NCI-H446 treated with DMSO at 0.1 percent for 48 hours (cell line): ENCODE results near the gene CABP4.
A peak's percentile ranks its signal among the peaks of the same experiment; 100 is the strongest.

Experiments
- DNase-seq: peaks from one replicate; lab custom pipeline; 2025; lab: John Stamatoyannopoulos, UW

Gene CABP4

DNA sequence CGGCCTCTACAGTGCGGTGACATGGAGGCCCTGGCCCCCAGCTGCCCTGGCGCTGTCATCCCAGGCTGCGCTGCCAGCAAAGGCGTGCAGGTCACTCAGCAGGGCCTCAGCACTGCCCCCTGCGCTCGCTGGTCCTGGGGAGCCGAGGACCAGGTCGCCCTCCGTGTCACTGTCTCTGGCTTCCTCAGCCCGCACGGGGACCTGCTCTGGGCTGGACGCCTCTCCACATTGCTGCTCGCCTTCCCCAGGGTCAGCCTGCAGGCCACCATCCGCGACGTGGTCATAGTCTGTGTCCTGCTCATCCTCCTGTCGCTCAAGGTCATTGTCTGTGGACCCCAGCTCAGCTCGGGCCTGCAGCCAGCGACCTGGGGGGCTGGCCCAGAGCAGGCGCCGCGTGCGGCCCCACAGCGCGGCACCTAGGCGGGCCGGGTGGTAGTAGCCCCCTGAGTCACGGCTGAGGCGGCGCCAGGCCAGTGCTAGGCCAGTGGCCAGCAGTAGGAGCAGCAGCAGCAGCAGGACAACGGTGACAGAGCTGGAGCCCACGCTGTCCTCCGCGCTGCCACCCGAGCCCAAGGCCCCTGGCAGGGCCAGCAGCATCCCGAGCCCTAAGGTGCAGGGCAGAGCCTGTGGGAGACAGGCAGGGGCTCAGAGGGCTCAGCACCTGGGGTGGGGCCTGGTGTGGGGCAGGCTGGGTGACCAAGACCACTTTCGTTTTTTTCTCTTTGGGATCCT is 19.3 kb upstream of the CABP4 start:
- no peak for DNase-seq

DNA sequence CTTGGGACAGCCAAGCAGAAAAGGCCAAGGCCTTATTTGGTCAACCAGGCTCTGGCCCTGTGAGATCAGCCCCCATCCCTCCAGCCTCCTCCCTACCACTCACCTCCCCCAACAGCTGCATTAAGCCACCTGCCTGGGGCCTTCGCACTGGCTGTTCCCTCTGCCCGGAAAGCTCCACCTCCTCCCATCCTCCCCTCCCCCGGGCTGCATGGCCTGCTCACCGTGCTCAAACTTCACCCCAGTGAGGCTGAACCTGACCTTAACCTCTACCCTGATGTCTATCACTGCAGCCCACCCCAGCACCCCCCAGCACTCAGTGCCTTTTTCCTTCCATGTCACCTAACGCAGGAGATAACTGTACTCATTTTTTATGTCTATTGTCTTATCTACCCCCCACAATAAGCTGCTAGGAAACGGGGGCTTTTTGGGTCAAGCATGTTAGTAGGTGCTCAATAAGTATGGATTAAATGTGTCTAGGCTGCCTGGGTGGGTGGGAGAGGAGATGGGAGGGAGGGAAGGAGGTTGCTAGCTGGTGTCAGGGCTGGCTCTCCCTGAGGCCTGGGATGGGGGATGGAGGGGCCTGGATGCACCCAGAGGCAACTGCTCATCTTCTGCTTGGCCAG is 18.6 kb upstream of the CABP4 start:
- no peak for DNase-seq

DNA sequence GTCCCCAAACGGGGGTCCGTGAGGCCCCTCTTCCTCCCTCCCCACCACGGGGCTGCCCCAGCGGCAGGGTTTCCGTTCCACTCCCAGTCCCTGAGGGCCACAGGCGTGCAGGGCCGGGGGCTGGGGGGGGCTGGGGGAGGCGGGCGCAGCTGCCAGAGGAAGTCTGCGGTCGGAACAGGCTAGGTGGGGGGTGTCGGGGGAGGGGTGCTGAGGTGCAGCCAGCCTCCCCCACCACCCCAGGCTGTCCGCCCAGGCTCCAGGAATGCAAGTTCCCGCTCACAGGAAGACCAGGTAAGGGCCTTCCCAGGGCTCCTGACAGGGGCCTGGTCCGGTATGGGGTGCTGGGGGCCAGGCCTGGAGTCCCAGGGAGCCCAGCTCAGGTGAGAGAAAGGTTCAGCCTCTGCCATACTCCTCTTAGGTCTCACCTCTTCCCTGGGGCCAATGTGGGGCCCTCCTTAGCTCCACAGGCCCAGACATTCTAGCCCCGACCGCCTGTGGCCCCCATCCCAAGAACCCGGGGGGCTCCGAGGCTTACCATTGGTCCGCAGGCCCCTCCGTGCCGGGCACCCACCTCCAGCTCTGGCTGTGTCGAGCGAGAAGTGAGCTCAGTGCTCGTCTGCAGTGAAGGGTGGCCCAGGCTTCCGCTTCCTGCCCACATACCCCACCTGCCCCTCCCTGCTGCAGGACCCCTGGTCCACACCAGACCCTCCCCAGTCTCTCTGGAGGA is 17.9 kb upstream of the CABP4 start, which contains the start of gene PTPRCAP:
Gene PTPRCAP, minus strand, starts transcription at position 601 of the 727 bp plus-strand sequence. Its CDS starts 63 bp downstream, at position 538.
- no peak for DNase-seq

DNA sequence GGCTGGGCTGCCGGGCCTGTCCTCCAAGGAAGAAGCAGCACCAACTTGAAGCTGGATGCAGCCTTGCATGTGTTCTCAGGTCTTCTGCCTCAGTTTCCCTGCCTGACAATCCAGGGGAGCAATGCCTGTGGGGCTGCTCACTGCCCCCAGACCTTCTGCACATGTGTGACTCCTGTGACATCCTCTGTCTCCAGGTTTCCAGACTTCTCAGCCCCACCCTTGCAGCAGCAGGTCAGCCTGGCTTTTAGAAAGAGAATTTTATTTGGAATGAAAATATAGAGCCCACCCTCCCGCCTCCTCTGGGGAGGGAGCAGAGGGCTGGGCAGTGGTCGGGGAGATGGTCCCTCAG is 17.4 kb upstream of the CABP4 start:
- DNase-seq, result no peak

DNA sequence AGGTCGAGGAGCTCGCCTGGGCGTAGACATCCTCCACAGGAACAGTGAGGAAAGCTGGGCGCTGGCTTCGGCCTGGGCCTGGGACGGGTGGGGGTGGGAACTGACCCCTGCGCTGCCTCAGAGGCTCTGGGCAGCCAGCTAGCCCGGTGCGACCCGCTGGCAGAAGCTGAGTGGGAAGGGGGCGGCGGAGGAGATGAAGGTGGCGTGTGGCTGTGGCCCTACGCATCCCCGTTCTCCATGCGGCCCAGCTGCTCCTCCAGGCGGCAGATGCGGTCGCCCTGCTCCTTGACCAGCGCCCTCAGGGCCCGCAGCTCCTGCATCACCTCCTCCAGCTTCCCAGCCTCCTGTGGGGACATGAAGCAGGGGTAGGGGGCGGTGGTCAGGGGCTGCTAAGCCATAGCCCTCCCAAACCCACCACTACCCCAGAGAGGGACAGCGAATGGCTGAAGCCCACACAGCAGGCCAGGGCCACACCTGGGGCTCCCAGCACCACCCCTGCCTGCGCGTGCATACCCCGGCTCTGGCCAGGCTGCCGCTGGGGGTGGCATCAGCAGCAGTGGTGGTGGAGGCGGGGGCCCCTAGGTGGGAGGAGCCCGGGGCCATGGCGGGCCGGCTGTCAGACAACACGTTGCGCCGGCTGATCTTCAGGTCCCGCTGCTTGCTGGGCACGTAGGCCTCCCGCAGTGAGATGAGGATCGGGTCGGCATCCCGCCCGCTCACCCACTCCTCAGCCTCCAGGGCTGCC is 16.8 kb upstream of the CABP4 start:
- no peak for DNase-seq

DNA sequence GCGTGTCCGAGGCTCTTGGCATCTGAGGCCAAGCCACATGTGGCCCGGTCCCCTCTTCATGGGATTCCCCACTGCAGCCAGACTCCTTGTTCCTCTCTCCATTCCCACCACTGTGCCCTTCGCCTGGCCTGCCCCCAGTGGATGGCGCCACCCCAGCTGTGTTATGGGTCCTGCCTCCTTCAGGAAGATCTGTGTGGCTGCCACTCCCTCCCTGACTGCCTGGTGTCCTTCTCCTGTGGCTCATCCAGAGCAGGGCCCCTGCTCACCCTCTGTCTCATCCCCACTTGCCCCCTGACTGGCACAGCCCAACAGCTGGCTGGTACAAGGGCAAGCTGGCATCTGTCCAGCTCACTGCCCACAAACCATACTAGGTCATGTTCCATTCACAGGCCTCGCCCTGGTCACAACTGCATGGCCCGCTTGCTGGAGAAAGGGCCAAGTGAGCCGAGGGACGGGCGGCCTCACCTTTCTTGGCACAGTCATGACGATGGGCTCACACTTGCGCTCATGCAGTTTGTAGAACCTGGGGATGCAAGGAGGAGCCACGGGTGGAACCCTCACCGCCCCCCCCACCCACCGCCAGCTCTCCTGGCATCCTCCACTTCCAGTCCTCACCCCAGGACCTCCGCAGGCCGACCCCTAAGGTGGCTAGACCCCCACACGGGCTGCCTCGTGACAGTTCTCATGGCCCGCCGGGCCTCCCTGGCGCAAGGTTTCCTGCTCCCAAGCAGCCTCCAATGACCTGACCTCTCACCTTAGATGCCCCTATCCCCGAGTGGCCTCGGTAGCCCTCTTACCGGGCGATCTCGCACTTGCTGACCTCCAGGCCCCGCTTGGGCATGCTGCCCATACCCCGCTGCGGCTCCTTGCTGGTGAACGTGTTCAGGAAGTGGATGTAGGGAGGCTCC is 15.6 kb upstream of the CABP4 start:
- no peak for DNase-seq

DNA sequence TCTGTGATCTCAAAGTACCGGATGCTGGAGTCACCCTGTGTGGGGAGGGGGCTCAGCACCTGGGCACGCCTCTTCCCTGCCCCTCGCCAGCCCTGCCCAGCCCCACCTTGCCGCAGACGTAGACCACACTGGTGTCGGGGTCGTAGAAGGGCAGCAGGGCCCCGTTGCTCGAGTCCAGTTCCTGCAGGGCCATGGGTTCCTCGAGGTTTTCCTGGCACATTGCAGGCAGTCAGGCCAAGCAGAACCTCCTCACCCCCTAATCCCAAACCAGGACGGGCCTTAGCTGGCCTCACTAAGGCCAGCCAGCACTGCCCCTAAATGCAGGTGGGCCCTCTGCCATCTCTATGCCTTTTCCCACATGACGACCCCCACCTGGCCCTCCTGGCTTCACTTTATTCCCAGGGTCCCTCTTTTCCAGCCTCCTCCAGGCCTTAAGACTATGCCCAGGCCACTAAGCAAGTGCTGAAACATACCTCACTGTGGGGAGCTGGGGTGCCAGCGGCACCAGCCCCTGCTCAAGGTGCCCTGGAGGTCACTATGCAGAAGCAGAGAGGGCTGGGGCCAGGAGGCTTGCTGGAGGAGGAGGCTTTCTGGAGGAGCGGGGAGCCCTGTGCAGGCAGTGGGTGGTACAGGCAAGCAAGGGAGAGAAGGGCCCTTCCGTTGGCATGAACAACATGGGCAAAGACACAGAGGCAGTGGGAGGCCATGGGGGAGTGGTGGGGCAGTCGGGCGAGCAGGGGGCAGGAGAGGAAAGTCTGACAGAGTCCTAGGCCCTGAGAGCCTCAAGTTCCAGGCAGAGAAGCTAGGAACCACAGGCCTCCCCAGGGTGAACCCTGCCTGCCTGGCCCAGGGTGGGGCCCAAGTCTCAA is 14.7 kb upstream of the CABP4 start:
- DNase-seq, result no peak

DNA sequence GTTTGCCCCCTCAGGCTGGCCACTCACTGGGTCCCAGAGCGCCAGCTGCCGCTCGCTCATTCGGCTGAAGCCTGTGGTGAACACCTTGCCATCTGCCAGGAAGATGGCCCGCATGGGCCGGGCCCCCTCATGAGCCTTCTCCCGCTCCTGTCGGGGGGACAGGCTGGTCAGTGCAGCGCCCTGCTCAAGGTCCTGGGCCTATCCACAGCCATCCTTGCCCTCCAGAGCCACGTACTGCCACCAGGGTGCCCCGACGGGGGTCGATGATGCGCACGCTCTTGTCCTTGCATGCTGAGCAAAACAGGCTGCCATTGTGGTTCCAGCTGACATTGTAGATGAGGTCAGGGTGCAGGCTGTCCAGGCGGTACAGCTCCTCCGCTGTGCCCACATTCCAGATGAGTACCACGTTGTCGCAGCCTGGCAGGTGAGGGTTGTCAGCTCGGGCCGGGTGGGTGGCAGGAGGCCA is 14.0 kb upstream of the CABP4 start:
- DNase-seq, result no peak

DNA sequence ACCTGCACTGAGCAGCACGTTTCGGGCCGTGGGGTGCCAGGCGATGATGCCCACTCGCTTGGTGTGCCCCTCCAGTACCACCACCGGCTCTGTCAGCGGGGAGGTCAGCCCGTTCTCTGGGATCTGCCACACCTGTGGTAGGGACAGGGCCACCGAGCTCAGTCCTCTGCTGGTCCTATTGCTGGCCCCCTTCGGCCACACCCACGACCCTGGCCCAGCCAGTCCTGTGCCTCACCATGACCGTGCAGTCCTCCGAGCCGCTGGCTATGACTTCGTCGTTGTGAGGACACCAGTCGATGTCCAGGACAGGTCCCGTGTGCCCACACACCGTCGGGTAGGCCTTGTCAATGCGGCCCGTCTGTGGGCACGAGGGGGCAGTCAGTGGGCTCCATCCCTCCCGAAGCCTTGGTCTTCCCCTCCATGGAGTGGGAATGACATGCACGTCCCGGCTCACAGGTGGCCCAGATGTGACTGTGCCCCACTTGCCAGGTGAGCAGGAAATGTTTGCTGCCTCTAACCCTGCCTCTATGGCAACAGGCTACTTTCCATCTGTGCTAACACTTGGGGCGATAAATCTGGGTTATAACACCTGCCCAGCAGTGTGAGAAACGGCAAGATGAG is 13.3 kb upstream of the CABP4 start:
- no peak for DNase-seq

DNA sequence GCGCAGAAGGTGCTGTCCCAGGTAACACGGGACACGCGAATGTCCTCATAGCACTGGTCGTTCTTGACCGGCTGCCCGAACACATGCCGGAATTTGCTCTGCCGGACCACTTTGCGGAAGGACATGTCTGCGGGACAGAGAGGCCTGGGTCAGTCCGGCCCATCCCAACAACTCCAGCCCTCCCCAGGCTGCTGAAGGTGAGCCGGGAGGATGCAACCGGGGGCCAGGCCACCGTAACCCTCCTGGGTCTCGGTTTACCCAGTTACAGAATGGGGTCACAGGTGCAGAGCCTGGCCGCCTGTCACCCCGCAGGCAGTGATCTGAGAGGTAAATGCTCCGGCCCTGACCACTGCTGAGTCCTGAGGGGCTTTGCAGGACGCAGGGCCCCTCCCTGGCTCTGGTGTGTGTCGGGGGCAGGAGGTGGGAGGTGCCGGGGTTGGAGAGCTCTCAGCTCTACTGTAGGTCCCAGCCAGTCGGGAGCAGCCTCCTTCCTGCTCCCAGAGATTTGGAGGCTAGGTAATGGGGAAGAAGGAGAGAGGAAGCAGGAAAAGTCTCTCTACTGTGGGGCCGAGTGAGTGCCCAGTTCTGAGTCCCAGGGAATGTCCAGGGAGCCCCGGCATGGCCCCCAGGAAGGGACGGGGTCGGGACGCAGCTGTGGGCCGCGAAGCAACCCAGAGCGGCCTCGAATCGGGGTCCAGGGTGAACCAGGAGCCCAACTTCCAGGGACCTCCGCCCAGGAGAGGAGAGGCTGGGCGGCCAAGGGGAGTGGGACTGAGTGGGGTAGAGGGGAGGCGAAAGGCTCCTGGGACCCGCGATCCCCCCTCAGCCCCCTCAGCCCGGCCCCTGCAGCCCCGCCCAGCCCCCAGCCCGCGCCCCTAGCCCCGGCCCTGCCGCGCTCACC is 12.4 kb upstream of the CABP4 start:
- no peak for DNase-seq

DNA sequence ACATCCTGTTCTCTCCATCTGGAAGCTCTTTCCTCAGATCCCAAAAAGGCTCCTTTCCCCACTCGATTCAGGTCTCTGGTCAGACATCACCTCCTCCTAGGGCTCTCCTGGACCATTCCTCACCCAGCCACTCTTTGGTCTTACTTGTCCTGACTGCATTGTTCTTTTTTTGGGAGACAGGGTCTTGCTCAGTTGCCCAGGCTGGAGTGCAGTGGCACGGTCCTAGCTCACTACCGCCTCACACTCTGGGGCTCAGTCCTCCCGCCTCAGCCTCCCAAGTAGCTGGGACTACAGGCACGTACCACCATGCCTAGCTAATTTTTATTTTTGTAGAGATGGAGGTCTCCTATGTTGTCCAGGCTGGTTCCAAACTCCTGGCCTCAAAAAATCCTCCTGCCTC is 9.6 kb upstream of the CABP4 start:
- DNase-seq, result no peak

DNA sequence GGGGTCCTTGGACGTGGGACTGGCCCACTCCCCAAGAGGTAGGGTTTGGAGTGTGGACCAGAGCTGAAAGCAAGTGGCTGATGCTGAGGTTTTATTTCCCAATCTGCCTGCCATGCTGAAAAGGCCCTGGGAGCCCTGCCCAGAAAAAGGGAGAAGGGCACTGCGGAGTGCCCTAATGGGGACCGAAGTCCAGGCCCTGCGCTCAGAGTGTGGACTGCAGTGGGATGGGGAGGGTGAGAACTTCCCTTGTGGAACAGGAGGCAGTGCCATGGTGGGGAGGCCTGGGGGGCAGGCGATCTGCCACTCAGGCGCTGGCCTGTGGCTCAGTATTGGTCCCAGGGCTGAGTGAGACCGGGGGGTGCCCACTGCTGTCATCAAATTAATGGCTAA is 6.9 kb upstream of the CABP4 start:
- DNase-seq, result no peak

DNA sequence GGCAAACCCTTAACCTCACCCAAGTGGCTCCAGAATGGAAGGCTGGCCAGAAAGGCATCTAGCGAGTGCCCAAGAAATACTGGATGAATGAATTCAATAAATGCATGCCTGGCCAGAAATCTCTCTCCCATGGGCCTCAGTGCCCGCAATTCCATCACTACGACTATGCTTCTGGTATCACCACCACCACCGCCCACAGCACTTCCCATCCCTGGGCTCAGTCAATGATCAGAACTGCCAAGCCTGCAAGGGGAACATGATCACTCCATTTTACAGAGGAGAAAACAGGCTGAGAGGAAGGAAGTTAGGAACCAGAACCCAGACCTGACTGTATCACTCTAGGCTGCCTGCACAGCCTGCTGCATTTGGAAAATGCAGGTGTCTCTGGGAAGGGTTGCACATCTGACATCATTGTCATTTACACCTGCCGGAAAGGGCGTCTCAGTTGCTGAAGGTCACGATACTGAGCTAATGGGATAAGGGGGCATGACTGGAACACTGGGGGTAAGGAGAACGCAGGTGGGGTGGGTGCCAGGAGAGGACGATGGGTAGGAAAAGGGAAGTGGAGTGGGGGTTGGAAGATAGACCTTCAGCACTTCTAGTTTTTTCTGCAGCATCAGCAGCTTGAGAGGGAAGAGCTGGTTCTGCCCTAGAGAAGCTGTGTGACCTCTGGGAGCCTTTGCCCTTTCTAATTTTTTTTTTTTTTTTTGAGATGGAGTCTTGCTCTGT is 5.9 kb upstream of the CABP4 start:
- DNase-seq, result no peak

DNA sequence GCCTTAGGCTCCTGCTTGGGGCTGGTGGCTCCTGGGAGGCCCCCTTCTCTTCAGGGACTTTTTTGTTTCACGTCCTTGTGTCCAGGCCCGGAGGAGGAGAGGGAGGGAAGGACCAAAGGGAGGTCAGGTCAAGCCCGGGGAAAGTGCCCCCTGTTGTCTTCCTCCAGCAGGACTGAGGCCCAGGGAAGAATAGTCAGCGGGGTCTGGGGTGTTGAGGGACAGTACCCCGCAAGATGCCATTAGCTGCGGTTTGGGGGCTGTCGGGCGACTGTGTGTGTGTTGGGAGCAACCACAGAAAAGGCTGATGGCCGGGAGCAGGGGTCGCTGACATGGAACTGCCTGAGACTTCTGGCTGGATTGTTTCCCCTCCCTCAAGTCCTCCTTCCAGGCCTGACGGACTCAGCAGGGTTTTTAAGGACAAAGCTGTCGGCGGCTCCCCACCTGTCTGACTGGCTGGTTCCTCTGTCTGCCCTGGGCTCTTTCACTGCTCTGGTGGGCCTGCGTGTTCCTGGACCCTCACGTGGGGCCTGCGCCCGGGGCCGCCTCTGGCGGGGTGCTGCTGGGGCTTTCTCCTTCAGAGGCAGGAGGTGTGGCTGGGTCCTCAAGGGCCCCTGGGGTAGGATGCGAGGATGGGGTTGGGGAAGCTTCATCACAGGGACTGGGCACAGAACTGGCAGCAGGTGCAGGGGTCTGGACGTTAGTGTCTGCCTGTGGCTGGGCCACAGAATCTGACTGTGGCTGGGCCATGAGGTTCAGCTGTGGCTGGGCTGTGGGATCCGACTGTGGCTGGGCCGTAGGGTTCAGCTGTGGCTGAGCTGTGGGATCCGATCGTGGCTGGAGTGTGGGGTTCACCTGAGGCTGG is 4.1 kb upstream of the CABP4 start:
- no peak for DNase-seq

DNA sequence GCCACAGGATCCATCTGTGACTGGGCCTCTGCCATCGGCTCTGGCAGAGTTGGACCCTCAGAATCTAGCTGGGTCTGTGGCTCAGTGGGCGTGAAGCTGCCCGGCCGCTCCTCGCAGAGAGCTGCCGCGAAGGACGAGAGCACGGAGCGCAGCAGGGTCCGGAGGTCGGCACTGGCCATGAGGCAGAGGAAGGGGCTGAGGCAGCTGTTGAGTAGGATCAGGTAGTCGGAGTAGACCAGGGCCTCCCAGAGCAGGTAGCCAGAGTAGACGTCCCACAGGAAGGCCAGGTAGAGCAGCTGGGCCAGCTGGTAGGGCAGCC is 3.5 kb upstream of the CABP4 start:
- no peak for DNase-seq

DNA sequence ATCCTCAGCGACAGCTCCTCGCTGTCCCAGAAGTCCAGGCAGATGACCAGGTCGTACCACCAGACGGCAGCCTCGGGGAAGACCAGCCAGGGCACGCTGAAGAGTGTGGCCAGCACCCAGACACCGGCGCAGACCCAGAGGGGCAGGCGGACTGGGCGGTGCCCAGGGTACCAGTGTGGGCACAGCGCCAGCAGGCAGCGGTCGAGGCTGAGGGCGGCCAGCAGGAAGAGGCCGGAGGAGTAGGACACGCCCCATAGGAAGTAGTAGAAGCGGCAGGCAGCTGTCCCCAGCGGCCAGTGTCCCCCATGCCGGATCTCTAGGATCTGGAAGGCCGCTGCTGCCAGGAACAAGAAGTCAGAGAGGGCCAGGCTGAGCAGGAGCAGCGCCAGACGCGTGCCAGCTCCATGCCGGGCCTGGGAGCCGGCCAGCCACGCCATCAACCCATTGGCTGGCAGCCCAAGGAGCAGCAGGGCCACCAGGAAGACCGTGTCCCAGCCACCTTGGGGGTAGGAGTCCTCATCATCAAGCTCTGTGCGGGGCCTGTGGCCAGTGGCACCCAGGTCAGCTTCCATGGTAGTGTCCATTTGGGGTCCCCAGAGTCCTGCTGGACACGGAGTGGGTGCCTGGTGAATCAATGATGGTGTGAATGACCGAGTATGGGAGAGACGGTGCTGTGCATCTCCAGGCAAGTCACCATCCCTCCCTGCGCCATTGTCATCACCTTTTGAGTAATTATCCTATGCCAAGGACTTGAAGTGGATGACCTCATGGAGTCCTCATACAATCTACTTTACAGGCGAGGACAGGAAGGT is 2.8 kb upstream of the CABP4 start, which contains the start of gene GPR152:
Gene GPR152, minus strand, starts transcription at position 589 of the 812 bp plus-strand sequence. Its CDS starts 5 bp downstream, at position 584.
- peak; percentile 4 for DNase-seq
